ENCODE measurements around the gene KAT2A. TPM values are rescaled to one million over a fixed set of nuclear protein-coding genes. Genes with fewer than 3 reads are reported as not detected.

Gene KAT2A
- total RNA-seq, 1 donor from 2014 or later: 43.6 TPM

DNA sequence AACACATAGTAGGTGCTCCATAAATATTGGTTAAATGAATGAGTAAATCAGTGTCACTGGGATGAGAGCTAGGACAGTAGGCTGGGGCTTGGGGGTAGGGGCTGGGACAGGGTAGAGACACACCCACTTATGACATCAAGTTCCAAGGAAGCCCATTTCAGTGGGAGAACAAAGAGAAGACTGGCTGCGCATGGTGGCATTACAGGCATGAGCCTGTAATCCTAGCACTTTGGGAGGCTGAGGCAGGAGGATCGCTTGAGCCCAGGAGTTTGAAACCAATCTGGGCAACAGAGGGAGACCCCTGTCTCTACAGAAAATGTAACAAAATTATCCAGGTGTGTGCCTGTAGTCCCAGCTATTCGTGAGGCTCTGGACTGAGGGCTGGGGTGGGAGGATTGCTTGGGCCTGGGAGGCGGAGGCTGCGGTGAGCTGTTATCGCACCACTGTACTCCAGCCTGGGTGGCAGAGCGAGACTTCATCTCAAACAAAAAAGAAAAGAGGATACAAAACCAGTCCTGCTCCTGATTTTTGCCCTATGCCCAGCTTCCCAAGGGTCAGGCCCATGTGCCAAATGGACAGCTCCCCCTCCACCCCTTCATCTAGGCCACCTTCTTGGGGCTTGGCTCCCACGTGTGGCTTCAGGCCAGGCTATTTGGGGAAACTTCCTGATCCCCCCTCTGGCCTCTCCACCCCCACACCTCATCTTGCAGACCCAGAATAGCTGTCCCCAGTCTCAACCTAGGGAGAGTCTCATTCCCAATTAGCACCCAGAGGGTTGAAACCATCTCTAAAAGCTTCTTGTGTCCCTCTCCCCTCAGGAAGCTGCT is 30.0 kb downstream of the KAT2A start:
- TF ChIP-seq, protein P1, sequence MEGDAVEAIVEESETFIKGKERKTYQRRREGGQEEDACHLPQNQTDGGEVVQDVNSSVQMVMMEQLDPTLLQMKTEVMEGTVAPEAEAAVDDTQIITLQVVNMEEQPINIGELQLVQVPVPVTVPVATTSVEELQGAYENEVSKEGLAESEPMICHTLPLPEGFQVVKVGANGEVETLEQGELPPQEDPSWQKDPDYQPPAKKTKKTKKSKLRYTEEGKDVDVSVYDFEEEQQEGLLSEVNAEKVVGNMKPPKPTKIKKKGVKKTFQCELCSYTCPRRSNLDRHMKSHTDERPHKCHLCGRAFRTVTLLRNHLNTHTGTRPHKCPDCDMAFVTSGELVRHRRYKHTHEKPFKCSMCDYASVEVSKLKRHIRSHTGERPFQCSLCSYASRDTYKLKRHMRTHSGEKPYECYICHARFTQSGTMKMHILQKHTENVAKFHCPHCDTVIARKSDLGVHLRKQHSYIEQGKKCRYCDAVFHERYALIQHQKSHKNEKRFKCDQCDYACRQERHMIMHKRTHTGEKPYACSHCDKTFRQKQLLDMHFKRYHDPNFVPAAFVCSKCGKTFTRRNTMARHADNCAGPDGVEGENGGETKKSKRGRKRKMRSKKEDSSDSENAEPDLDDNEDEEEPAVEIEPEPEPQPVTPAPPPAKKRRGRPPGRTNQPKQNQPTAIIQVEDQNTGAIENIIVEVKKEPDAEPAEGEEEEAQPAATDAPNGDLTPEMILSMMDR (conservative IDR thresholded peaks at IDR 0.05): no peak
- H3K36me3 Mint-ChIP-seq (ENCODE audit: low read depth): no peaks in the 10 kb centered on the region
- no peaks in the 10 kb centered on the region for H3K9me3 Mint-ChIP-seq
- DNase-seq (ENCODE audit: low read depth, low spot score): no peak
- H3K27ac Mint-ChIP-seq (ENCODE audit: unreplicated experiment): no peak overlapping the region
- peaks cover 8% of the 10 kb centered on the region for H3K27me3 Mint-ChIP-seq (ENCODE audit: low read depth)
- peaks cover 24% of the 10 kb centered on the region for H3K4me1 Mint-ChIP-seq
- no peak overlapping the region for H3K4me3 Mint-ChIP-seq

DNA sequence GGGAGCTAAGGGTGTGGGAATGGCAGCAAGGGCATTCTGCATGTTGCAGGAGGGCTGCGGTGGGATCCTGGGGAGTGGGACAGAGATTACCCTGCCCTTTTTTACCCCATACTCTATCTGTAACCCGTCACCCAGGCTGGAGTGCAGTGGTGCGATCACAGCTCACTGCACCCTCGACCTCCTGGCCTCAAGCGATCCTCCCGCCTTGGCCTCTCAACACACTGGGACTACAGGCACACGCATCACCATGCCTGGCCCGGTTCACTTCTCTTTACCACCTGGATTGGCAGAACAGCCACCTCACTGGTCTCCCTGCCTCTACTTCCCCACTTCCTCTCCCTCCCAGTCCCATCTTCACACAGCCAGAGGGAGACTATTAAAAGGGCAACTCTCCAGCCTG is 32.4 kb downstream of the KAT2A start:
- no peak overlapping the region for H3K27ac Mint-ChIP-seq (ENCODE audit: unreplicated experiment)
- H3K27me3 Mint-ChIP-seq (ENCODE audit: low read depth): no peaks in the 10 kb centered on the region
- H3K4me3 Mint-ChIP-seq: no peak overlapping the region

DNA sequence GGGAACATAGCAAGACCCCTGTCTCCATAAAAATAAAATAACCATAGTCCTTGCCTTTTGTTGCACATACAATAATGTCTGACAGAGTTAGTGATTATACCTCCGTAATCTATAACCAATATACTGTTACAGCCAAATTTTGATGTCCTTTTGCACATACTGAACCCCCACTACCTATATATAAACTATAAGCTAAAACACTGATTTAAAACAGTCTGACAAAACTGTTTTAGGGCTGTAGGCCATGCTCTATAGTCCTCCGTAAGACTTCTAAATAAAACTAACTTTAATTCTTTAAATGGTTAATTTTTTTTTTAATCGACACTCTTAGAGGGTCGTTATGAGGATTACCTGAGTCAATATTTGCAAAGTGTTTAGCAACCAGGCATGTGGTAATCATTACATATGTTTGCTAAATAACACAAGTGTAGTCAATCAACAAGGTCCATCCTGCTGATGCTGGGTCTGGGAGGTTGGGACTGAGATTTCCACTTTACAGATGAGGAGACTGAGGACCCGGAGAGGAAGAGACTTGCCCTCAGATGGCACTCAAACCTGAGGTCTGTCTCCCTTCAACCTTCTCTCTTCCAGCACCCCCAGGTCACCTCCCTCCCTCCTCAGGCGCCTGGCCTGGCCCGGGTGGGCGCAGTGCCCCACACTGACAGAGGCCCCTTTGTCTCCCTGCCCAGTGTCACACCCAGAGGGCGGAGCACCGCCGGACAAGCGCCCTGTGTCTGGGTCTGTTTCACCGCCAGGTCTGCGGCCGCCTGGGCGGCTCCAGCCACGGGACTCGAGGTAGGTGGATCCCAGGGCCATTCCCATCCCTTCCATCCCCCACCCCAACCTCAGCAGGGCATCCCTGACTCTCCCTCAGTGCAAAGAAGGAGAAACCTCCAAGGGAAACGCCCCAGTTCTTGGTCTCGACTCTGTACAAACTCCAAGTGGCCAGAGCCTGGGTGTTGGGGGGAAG is 33.1 kb downstream of the KAT2A start:
- H3K27me3 Mint-ChIP-seq (ENCODE audit: low read depth): no peaks in the 10 kb centered on the region
- no peak for DNase-seq (ENCODE audit: low read depth, low spot score)
- TF ChIP-seq, protein P1 (conservative IDR thresholded peaks at IDR 0.05): no peak
- H3K4me3 Mint-ChIP-seq: no peak overlapping the region
- no peaks in the 10 kb centered on the region for H3K36me3 Mint-ChIP-seq (ENCODE audit: low read depth)
- no peak overlapping the region for H3K27ac Mint-ChIP-seq (ENCODE audit: unreplicated experiment)
- no peaks in the 10 kb centered on the region for H3K9me3 Mint-ChIP-seq
- H3K4me1 Mint-ChIP-seq: peaks cover 18% of the 10 kb centered on the region

More for the DNA sequence above, 32.4 kb downstream of the KAT2A start:
- no peaks in the 10 kb centered on the region for H3K9me3 Mint-ChIP-seq
- H3K36me3 Mint-ChIP-seq (ENCODE audit: low read depth): no peaks in the 10 kb centered on the region
- peaks cover 18% of the 10 kb centered on the region for H3K4me1 Mint-ChIP-seq
- TF ChIP-seq, protein P1 (conservative IDR thresholded peaks at IDR 0.05): no peak
- no peak for DNase-seq (ENCODE audit: low read depth, low spot score)

DNA sequence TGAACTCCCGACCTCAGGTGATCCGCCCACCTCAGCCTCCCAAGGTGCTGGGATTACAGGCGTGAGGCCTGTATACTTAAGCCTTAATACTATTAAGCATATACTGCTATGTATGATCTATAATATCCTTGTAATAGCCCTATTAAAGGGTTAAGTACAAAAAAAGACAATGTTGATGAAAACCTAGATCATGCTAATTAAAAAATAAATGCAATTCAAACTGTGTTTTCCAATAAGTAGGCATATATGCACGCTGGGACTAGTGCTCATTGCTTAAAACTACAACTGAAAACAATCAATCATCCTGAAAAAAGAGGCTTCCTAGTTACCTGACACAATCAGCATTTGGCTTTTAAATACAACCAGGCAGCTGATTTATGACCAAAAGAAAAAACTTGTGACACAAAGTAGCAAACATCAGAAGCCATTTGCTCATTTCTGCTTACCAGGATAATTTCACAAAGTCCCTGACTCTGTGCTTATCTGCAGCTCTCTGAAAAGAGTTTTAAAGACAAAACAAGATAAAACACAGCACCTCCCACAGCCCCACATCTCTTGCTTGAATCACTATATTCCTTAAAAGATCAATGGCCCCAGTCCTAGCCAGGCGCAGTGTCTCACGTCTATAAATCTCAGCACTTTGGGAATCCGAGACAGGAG is 34.0 kb downstream of the KAT2A start:
- H3K4me3 Mint-ChIP-seq: no peak overlapping the region
- H3K4me1 Mint-ChIP-seq: peaks cover 18% of the 10 kb centered on the region
- no peaks in the 10 kb centered on the region for H3K36me3 Mint-ChIP-seq (ENCODE audit: low read depth)
- H3K27ac Mint-ChIP-seq (ENCODE audit: unreplicated experiment): no peak overlapping the region
- no peaks in the 10 kb centered on the region for H3K9me3 Mint-ChIP-seq
- no peak for DNase-seq (ENCODE audit: low read depth, low spot score)
- no peaks in the 10 kb centered on the region for H3K27me3 Mint-ChIP-seq (ENCODE audit: low read depth)
- TF ChIP-seq, protein P1 (conservative IDR thresholded peaks at IDR 0.05): no peak

DNA sequence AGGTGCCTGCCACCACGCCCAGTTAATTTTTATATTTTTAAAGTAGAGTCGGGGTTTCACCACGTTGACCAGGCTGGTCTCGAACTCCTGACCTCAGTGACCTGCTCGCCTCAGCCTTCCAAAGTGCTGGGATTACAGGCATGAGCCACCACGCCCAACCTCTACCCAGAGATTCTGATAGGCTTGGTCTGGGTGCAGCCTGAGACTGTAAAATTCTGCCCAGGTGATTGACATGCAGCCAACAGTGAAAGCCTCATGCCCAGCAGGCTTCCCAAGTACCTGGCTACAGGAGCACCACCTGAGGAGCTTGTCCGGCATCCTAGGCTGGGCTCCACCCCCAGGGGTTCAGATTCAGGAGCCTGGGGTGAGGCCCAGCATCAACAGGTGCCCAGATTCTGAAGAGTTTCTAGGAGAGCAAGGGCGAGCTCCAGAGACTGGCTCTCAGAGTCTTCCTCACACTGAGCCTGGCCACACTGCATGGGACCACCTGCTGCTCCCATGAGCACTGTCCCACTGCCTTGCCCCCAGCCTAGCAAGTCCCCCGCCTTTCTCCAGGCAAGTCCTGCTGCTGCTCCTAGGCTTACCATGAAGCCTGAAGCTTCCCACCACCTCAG is 39.5 kb downstream of the KAT2A start:
- no peaks in the 10 kb centered on the region for H3K4me1 Mint-ChIP-seq
- H3K36me3 Mint-ChIP-seq (ENCODE audit: low read depth): no peaks in the 10 kb centered on the region
- no peak overlapping the region for H3K27ac Mint-ChIP-seq (ENCODE audit: unreplicated experiment)
- DNase-seq (ENCODE audit: low read depth, low spot score): no peak
- H3K4me3 Mint-ChIP-seq: no peak overlapping the region
- no peaks in the 10 kb centered on the region for H3K9me3 Mint-ChIP-seq
- TF ChIP-seq, protein P1 (conservative IDR thresholded peaks at IDR 0.05): no peak
- H3K27me3 Mint-ChIP-seq (ENCODE audit: low read depth): no peaks in the 10 kb centered on the region
